NCI-H2107 treated with DMSO at 0.1 percent for 48 hours (cell line): Measurements from ENCODE around the gene LIX1L.

Experiments
- DNase-seq: peaks from one replicate; lab custom pipeline; 2025; ENCODE audit not compliant: unreplicated experiment; lab: John Stamatoyannopoulos, UW

Gene LIX1L

DNA sequence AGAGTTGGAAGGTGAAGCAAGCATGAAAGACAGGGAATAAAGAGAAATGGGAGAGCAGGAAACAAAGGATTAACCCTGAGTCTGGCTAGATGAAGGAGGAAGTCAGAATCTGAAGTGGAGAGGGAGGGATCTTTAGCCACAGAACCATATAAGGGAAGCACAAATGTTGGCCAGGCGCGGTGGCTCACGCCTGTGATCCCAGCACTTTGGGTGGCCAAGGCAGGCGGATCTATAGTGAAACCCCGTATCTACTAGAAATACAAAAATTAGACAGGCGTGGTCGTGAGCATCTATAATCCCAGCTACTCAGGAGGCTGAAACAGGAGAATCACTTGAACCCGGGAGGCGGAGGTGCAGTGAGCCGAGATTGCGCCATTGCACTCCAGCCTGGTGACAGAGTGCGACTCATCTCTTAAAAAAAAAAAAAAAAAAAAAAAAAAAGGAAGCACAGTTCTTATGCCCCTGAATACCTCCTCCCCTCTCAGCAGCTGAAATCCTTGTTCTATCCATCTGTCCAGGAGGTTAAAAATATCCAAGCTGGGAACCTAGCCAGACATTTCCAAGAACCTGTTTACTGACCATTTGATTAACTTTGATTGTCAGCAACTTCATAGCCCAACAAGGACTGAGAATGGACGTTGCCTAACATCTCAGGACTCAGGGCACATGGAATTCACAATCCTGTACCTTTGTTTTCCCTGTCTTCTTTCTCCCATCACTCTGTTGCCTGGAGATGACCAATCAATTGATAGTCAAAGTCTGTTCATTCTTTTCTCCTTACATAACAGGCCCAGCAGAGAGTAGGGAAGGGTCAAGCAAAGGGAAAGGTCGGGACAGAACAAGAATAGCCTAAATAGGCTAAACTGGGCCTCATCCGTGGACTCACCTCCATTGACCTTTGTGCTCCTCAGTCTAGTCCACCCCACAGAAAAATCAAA is 28.0 kb upstream of the LIX1L start:
- peak; percentile 55 for DNase-seq

DNA sequence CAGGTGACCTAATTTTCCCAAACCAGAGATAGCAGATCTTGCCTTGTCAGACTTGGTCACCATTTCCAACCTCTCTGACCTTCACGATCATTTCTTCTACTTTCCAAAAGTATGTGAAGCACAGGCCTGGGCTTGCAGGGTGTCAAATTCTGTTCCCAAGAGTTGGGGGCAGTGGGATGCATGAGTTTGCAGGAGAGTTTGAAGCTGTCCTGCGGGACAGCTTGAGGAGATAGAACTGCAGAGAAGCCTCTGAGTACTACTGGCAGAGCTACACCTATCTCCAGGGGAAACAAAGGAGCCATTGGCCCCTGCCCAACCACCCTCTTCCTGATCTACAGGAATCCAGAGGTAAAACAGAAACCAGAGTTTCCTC is 27.3 kb upstream of the LIX1L start:
- DNase-seq = no peak

DNA sequence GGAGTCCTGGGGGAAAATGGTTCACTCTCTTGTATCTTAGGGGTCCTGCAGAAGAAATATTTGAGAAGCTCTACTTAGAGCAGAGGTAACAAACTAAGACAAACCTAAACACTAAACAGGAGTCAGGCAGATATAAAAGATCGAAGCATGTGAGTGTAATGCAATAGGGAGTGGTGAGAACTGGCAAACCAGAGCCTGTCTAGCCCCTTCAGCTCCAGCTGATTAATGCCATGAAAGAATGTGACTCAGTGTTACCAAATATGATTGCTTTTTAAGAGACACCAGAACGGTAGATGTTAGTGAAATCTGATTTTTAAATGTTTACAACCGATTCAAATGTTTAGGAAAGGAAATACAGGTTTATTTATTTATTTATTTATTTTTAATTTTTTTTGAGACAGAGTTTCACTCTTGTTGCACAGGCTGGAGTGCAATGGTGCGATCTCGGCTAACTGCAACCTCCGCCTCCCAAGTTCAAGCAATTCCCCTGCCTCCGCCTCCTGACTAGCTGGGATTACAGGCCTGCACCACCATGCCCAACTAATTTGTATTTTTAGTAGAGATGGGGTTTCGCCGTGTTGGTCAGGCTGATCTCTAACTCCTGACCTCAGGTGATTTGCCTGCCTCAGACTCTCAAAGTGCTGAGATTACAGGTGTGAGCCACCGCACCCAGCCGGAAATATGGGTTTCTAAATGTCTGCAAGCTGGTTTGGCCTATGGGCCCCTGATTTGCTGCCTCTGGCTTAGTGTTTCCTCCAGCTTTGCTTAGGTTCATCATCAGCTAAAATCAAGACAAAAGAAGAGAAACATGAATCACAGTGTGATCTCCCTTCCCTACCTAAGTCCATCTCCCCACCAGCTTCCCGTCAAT is 26.4 kb upstream of the LIX1L start:
- DNase-seq = no peak

DNA sequence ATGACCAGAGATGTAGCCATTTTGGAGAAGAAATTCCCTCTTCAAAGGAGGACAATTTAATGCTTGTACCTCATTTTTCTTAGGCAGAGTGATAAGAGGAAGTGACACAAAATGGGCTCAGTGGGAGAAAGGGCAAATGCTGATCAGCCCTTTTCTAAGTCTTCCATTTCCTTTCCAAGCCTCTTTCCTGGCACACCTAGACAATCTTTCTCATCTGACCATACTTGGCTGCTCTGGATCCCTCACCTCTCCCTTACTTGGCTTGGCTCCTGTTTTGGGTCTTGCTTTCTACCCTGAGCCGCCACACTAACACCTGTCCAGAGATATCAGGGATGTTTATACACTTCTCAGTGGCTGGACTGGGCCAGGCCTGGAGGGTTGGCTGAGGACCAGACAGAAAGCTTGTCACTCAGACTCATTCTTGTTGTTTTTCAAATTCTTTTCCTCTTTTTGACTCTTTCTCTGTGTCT is 25.4 kb upstream of the LIX1L start:
- no peak for DNase-seq

DNA sequence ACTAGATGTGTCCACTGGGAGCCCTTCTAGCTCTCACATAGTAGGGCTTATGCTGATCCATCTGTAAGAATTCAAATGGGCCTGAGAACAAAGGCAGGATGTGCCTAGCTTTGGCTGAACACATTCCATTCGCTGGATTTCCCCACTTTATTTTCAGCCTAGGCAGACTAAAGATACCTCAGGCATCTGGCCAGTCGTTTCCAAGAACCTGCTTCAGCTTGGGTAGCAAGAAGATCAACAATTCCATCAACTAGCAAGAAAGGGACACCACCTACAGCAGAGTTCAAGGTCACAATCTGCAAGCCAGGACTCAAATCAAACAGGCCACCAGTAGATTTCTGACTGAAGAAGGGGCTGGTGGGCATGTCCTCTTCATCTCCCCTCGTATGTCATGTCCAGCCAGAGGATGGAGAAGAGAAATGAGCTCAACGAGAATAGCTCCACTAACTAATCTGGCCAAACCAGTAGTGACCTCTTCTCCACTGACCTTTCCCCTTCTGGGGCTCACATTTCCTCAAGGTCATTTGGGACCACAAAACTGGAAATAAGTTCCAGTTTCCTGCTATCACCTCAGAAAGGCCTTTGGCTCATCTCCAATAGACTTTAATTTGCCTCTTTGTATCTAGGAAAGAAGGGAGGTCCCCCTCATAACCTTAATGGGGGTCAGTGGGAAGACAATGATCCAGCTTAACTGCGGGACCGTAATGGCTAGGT is 24.4 kb upstream of the LIX1L start:
- DNase-seq = no peak

DNA sequence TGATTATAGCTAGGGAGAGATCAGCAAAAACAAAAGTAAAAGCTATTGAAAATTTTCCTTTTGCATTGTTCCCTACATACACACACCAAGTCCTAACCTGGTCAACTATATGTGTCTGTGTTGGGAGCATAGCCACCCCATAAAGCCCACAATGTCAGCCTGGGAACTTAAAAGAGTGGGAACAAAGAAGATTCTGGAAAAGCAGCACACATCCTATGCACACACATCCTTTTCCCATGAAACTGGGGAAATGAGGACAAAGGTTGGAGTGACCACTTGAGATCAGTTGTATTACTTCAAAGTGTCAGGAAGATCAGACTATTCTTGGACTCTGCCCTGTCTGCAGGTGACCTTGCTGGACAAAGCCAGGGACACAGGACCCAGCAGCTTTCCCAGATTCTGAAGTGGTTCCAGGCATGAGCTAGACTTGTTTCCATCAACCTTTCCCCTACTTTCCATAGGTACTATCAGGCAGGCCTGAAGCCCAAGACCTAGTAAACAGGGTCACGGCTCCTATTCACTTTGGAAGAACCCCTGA is 22.7 kb upstream of the LIX1L start:
- DNase-seq = no peak

DNA sequence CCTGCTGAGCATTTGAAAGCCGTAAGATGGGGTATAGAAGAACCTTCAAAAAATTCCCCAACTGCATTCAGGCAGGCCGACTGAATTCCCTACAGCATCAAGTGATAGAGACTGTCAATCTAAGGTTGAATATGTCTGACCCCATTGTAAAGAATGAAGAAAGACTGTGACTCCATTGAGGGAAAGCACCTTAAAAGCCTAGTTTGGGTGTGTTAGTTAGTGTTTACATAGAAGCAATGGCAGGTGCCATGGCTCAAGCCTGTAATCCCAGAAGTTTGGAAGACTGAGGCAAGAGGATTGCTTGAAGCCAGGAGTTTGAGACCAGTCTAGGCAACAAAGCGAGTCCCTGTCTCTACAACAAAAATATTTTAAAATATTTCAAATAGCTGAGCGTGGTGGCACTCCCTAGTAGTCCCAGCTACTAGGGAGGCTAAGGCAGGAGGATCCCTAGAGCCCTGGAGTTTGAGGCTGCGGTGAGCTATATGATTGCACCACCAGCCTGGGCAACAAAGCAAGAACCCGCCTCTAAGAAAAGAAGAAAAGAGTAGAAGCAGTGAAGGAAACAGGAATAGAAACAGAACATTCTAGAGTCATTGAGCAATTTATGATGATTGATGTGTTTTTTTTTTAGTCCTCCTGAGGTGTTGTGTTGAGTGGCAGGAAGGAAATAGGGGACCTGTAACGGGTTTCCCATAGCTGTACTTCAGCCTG is 22.1 kb upstream of the LIX1L start:
- no peak for DNase-seq

DNA sequence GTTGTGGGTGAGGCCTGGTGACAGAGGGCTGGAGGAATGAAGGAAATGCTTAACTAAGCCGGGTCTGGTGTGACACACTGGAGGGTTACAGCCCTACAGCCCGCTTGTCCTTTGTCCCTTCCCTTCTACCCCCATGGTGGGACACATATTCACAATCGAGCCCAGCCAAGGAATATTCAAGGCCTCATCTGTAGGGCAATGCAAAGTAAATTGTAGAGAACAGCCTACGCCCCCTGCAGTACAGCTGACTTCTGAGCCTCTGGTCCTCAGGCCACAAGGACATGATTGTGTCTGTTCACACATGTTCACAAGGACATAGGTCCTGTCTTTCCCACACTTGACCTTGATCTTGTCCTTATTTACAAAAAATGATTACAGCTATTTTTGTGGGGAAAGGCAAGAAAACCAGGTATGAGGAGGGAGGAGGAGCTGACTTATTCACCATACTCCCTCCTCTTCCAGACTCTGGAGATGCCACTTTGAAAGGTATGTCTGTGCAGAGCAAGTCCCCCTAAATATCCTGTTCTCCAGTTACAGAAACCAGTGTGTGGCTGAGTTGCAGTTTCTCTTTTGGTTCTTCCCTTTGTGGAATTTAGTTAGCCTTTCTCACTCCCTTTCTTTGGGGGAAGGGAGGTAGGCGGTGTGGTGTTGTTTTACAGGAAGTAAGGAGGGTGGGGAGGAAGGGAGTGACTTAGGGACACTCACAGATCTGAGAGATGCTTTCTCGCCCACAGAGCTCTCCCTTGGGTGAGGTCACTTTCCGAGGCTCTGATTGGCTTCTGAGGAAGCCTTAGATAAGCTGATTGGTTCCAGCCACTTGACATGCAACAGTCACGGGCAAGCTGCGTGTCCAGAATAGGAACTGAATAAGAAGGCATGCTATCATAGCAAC is 21.3 kb upstream of the LIX1L start:
- peak; percentile 99 for DNase-seq

DNA sequence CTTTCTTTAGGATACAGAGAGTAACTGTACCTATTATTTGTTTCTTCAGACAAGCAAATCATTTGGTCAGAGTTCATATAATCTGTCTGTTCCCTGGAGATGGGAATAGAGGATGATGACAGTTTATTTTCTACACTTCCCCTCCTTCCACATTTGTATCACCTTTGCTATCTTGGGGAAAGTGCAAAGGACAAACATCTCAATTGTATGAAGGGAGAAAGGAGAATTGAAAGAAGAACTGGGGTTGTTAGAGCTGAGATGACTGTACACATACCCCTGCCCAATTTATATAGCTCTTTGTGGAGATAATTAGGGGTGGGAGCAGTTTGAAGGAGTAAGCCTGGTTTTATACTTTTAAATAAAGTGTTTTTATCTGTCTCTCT is 20.6 kb upstream of the LIX1L start:
- no peak for DNase-seq

DNA sequence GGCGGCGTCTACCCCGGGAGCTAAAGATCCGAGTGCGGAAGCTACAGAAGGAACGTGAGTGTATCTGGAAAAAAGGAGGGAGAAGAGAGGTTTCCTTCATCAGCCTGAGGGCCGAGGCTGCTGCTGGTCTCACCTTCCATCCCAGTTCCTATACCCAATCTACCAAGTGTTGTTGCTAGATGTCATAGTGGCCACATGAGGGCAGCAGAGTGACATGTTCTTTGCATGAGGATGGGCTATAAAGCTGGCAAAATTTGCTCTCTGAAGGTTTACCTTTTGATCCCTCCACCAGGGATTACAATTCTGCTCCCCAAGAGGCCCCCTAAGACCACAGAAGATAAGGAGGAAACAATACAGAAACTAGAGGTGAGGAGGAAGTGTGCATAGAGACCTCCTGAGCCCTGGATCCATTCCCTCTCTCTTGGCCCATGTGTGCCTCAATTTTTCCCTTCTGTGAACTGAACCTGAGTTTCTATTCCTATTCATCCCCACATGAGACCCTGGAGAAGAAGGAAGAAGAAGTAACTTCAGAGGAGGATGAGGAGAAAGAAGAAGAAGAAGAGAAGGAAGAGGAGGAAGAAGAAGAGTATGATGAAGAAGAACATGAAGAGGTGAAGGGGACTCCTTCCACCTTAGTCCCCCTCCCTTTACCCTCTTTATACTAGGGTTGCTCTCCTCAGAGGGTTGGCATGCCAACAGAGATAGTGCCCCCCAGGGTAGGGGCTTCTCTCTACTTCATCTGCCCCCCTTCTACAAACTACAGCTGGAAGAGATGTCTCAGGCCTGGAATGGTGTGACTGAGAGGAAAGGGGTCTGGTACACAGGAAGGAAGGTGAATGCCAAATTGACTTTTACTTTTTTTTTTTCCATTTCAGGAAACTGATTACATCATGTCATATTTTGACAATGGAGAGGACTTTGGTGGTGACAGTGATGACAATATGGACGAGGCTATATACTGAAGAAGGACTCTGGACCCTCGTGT is 20.0 kb upstream of the LIX1L start:
- DNase-seq = peak; percentile 87

DNA sequence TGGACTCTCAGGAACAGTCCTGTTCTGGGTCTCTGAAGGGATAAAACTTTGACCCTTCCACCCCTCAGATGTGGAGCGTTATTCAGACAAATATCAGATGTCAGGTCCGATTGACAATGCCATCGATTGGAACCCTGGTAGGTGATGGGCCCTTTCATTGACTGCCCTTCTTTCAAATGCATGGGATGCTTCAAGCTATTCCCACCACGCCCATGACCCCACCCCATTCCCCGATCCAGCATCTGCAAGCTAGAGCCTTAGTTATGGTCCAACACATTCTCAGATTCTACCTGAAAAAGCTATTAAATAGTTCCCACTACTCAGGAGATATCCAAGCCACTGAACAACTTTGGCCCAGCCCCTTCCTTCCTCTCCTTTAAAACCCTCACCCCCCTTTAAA is 19.2 kb upstream of the LIX1L start:
- DNase-seq = no peak

DNA sequence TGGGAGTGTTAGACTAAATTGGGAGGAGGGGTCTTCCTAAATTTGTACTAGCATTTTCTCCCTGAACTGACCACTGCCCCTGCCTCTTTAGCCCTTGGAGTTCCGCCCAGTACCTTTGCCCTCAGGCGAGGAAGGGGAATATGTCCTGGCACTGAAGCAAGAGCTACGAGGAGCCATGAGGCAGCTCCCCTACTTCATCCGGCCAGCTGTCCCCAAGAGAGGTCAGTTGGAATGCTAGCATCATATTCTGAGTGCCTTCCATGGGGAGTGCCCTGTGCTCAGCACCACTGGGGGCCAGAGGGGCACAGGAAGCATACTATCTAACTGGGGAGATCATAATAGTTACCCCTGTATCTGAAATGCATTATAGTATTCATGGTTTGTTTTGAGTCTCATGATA is 17.4 kb upstream of the LIX1L start:
- no peak for DNase-seq

DNA sequence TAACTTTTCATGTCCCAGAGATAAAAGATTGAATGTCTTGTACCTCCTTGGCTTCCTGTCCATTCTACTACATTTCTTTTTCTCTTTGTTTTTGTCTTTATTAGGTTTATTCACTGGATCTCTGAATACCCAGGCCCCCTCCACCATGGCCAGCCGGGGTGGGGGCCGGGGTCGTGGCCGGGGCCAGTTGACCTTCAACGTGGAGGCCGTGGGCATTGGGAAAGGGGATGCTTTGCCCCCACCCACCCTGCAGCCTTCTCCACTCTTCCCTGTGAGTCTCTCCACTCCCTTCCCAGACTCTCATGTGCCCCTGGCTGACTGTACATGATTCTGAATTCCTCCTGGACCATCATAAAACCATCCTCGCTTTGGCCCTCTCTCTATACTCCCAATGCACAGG is 16.9 kb upstream of the LIX1L start:
- DNase-seq = no peak

DNA sequence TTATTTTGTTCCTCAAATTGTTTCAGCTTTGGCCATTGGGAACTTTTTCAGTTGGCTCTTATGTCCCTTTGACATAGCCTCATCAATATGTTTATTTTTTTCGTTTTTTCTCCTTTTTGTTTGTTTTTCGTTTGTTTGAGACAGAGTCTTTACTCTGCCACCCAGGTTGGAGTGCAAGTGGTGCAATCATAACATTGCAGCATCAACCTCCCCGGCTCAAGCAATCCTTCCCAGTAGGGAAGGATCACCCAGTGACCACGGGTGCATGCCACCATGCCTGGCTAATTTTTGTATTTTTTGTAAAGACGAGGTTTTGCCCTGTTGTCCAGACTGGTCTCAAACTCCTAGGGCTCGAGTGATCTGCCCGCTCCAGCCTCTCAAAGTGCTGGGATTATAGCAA is 14.8 kb upstream of the LIX1L start:
- DNase-seq = no peak

DNA sequence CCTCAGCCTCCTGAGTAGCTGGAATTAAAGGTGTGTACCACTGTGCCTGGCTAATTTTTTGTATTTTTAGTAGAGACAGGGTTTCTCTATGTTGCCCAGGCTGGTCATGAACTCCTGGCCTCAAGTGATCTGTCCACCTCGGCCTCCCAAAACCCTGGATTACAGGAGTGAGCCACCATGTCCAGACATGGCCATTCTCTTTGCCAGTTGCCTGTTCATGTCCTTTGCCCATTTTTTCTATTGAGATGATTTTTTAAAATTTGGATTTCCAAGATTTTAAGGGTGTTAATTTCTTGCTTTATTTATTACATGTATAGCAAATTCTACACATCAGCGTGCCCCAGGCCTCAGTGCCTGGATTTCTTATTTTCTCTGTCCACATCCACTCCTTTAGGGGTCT is 9.5 kb upstream of the LIX1L start:
- no peak for DNase-seq

DNA sequence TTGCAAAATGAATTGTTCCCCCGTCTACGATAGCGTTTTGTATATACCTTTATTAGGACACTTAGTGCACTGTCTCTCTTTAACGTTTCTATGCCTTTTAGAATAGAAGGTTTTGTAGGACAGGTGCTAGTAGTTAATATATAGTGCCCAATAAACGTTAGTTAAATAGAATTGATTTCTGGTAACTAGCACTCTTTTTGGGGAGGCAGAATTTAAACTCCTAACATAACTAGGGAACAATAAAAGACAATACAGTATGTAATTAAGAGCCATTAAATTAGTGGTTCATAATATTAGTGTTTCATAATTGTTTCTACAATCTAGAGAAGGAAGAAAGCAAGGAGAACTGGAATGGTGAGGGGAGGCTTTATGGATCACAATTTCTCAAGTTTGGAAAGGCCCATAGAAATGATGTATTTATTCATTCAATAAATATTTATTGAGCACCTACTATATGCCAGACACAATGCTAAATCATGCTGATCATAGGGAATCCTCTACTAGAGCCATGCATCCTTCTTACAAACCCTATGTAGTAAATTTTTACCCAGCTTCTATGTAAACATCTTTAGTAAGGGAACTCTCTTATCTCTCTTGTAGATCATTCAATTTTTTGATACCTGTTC is 7.4 kb upstream of the LIX1L start:
- no peak for DNase-seq

DNA sequence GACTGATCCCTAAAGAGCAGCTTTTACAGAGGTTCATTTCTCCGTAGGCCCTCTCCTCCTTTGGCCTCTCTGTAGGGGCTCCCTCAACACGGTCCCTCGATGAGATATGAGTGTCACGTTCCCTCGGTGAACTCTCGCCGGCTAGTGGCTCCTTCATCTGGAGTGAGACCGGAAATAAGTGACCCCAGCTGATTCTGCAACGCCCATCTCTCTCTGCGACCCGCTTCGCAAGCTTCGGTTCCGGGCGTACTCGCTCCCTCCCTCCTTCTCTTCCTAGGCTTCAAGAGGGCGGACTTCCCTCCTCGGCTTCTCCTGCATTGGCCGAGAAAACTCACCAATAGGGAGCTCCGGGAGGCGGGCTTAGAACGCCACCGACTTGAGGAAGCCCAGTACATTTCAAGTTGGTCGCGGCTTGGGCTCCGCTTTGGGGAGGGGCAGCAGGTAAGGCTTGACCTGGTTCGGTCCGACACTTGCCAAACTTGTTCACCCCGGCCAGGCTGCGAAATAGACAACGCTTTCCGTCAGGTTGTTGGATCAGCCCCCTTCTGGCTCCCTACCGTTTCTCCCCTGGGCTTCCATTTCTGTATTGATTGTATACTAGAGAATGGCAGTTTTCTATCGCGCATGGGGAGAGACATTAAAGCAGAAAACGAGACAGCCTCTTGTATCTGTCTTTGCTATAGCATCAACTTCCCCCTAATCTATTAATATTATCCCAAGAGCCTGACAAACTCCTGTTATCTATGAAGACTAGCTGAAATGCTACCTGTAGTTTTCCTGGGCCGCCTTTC is 6.7 kb upstream of the LIX1L start, which contains the start of the genes ANKRD34A and POLR3GL:
Gene ANKRD34A, minus strand, starts transcription at position 248 of the 791 bp plus-strand sequence. CDS start 2,816 bp downstream, outside the sequence.
Gene POLR3GL, plus strand, starts transcription at position 363 of the 791 bp plus-strand sequence. CDS start 10,176 bp downstream, outside the sequence.
- peak; percentile 85 for DNase-seq
